HG03066 (cell line): ENCODE measurements around the gene NTN5.
"Not testable (repeated sequence)": the region's sequence is repeated elsewhere in the genome, so short reads cannot be mapped to it uniquely, and the experiment has no call there.

Source experiments
- ATAC-seq: cut with Tn5 transposase; IDR thresholded peaks from one replicate; pipeline ENCODE4 v1.9.1; 2021; ENCODE audit warnings: low read depth; ENCODE audit not compliant: unreplicated experiment

NTN5 gene

GRCh38 chr19:48698046-48698445 lies 25.2 kb upstream of the NTN5 start:
- no peak for ATAC-seq

DNA sequence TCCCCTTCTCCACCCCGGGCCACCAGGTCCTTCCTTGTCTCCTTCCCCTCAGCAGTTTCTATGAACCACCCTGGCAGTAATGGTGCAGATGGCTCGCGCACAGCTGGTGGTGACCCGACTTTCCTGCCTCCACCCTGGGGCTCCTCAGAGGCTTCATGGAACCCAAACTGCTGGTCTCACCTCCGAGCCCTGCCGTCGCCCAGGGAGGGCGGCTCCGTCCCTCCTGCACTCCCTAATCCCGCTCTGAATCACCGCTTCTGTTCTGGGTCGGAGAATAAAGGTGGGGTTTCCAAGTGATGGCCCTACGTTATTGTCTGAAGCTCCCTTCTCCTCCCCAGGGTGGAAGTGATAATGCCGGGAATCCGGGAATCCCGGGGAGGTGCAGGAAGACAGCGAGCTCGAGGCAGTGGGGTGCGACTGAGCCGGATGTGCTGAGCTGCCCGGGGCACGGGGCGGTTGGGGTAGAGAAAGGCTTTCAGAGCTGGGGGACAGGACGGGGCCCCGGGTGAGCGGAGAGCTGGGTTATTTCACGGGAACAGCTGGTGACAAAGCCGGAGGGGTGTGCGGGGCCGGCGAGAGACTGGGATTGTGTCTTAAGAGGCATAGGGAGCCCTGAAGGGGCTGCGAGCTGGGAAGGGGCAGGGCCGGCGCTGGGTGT lies 23.7 kb upstream of the NTN5 start:
- ATAC-seq, result no peak

DNA sequence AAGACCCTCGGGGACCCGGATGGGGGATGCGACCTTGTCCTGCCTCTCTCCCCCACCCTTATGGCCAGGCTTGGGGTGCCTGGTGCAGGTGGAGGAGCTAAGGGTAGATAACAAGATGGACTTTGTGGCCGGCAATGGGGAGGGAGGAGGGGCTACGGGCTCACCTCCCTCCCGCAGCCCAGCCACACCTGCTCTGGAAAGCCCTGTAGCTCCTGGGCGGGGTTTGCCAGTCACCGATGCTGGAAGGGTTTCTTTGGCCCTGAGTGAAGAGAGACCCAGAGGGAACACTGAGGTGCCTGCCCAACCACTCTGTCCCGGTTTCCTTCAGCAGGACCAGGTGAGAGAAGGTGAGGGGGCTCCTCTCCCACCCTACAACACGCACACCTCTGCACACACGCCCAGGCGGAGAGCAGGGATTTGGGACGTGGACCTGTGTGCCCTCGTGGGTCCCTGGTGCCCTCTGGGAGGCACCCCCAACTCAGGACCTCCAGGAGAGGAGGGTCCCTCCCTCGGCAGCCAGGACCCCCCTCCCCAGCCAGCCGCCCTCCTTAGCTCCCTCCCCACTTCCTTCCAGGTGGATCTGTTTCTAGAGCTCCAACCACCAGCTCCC lies 23.0 kb upstream of the NTN5 start, which contains the start of gene FUT2:
TSS of gene FUT2 (plus strand) at position 229 of the 610 bp plus-strand sequence. CDS start 6,986 bp downstream, outside the sequence.
- ATAC-seq, result no peak

DNA sequence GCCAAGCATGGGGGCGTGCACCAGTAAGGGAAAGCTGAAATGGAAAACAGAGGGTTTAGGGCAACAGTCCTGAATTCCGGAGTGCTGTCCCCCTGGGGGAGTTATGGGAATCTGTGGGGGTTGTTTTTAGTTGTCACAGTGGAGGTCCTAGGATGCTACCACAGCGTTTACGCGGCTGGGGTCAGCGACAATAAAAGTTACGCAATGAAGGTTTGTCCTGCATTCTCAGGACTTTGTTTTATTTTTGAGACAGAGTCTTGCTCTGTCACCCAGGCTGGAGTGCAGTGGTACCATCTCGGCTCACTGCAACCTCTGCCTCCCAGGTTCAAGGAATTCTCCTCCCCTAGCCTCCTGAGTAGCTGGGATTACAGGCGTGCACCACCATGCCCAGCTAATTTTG lies 20.8 kb upstream of the NTN5 start:
- ATAC-seq, result not testable (repeated sequence)

- no peak for ATAC-seq
These were observed 16.6 kb upstream of the NTN5 start for GRCh38 chr19:48689449-48689848.

DNA sequence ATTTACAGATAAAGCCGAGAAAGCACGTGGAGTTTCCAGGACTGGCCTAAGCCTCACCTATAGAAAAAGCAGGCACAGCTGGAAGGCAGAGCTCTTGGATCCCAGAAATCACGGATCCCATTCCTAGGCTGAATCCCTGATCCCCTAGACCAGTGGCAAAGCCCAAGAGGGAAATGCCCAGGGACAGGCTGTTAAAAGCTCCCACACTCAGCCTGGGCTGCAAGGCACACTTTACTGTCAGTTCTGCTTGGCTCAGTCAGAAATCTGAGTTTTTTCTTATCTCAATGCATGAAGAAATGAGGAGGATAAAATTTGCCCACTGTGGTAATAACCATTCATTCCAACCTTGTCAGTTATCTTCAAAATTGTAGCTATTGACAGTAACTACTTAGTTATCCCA lies 15.0 kb upstream of the NTN5 start:
- ATAC-seq, result no peak

DNA sequence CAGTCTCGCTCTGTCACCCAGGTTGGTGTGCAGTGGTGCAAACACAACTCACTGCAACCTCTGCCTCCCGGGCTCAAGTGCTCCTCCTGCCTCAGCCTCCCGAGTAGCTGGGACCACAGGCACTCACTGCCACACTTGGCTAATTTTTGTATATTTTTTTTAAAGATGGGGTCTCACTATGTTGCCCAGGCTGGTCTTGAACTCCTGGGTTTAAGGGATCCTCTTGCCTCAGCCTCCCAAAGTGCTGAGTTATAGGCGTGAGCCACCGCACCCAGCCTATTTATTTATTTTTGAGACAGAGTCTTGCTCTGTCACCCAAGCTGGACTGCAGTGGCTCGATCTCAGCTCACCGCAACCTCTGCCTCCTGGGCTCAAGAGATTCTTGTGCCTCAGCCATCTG lies 13.8 kb upstream of the NTN5 start:
- ATAC-seq, result not testable (repeated sequence)

DNA sequence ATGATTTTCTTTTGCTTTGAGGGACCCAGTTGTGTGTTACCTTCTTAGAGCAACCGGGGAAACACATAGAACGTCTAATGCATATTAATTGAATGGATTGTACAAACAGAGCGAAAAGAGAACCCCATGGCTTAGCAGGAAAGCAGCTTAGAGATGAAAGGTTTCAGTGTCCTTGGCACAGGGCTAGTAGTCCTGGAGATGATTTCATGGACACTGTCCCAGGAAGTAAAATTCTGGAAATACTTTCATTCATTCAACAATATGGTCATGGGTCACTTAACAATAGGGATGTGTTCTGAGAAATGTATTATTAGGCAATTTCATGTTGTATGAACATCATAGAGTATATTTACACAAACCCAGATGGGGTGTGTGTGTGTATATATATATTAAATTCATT lies 13.3 kb upstream of the NTN5 start:
- no peak for ATAC-seq

- no peak for ATAC-seq
These were observed 12.8 kb upstream of the NTN5 start for GRCh38 chr19:48685583-48685982.

DNA sequence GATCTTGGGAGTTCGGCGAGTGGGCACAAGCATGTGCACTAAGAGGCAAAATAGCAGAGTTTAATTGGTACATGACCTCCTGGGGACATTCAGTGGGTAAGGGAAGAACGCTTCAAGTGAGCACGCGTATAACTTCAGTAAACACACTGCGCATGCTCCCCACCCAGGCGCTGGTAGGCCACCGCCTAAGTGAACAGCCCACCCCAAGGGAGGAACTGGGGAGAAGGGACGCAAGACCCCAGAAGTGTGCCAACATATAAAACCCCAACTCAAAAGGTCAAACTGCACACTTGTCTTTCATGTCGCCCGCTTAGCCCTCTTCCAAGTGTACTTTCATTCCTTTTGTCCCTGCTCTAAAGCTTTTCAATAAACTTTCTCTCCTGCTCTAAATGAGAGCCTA lies 10.5 kb upstream of the NTN5 start:
- no peak for ATAC-seq

GRCh38 chr19:48681127-48681470 lies 8.3 kb upstream of the NTN5 start:
- no peak for ATAC-seq

GRCh38 chr19:48680436-48681126 lies 7.8 kb upstream of the NTN5 start:
- no peak for ATAC-seq

- ATAC-seq, result not testable (repeated sequence)
These were observed 7.2 kb upstream of the NTN5 start for GRCh38 chr19:48680006-48680405.

- no peak for ATAC-seq
These were observed 5.4 kb upstream of the NTN5 start for GRCh38 chr19:48678201-48678600.

DNA sequence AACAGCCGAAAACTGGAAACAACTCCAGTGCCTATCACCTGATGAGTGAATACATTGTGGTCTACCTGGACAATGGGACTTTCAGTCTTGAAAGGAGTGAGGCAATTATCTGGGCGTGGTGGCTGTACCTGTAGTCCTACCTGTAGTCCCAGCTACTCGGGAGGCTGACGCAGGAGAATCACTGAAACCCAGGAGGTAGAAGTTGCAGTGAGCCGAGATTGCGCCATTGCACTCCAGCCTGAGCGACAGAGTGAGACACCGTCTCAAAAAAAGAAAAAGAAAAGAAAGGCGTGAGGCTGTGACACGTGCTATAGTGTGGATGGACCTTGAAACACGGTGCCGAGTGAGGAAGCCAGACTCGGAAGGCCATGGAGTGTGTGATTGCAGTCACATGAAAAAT lies 4.1 kb upstream of the NTN5 start:
- no peak for ATAC-seq

GRCh38 chr19:48676487-48676886 lies 3.7 kb upstream of the NTN5 start:
- ATAC-seq, result no peak

- no peak for ATAC-seq
These were observed 2.4 kb upstream of the NTN5 start for GRCh38 chr19:48674921-48675824.

GRCh38 chr19:48674216-48674809 lies 1.5 kb upstream of the NTN5 start:
- ATAC-seq, result no peak

GRCh38 chr19:48673436-48674100 lies 751 bp upstream of the NTN5 start:
- ATAC-seq, result no peak

GRCh38 chr19:48671446-48671995 lies 1.3 kb downstream of the NTN5 start:
- no peak for ATAC-seq
